Suppressor macrophage treated with lipopolysaccharide for 4 hours (primary cell): ENCODE results near the gene ERCC5.

Experiments used
- DNase-seq: peaks from one replicate; pipeline ENCODE4 v3.0.0-alpha.2; 2020

The ERCC5 gene

DNA sequence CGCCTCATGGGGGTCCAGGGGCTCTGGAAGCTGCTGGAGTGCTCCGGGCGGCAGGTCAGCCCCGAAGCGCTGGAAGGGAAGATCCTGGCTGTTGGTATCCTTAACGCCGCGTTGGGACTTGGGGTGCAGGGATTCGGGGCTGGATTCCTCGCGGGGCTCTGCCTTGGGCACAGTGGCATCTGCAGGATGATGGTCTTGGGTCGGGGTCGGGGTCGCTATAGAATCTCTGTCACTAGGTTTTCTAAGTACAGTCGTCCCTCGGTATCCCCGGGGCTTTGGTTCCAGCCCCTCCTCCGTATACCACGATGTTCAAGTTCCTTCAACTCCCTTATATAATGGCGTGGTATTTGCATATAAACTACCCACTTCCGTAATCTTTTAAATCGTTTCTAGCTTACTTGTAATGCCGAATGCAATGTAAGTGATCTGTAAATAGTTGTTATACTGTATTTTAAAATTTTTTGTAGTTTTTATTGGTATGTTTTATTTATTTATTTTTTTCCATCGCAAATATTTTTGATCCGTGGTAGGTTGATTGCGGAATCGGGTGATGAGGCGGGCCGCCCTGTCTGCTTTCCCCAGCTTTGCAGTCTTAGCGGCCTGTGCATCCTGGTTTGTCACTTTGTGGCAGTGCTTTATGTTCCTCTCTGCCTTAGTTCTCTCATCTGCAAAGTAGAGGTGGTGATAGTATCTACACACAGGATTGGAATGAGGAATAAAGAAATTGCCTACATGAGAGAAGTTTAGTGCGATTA is 606 bp downstream of the ERCC5 start:
- peak; percentile 72 for DNase-seq

DNA sequence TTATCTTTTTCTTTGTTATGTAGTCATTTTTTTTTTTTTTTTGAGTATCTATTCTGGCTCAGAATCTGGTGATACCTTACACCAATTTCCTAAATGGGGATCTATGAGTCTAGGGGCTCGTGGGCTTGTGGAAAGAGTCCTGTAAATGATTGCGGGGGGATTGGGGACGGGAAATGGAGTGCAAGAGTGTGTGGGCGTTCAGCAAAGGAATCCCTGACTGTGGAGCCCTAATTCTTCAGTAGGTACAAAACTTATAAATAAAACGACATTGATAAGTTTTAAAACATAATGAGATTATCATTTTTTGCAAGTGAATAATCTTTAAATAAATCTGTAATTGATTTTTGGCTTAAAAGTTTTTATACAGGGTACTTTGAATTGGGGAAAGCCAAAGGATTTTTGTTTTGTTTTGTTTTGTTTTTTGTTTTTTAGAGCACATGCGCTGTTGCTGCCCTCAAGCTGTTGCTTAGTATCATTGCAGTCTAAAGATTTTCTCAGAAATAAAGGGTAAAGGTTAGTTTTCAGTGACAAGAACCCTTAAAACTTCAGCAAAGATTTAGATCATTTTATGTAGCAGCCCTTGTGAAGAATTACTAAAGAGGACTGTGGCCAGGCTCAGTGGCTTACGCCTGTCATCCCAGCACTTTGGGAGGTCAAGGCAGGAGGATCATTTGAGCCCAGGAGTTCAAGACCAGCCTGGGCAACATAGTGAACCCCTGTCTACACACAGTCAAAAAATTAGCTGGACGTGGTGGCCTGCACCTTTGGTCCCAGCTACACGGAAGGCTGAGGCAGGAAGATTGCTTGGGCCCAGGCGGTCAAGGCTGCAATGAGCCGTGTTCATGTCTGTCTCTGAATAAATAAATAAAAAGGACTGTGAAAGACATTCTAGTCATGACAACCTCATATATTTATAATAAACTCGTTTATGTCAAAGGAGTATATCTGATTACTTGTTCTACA is 1.7 kb downstream of the ERCC5 start:
- DNase-seq: peak; percentile 49

DNA sequence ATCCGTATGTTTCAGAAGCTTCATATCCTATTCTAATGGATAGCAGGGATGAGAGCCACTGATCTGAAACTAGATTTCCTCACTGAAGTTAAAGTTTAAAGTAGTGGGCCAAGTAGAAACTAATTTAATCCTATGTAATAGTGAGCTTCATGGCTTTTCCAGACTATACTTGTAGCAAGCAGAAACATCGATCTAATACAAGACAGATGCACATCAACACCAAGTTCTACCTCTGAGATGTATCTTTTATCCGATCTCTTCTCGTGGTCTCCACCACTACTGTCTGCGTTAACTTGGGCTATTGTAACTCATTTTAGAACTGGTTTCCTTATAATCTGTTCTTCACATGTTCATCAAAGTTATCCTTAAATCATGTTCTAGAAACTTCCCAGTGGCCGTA is 3.1 kb downstream of the ERCC5 start:
- no peak for DNase-seq

DNA sequence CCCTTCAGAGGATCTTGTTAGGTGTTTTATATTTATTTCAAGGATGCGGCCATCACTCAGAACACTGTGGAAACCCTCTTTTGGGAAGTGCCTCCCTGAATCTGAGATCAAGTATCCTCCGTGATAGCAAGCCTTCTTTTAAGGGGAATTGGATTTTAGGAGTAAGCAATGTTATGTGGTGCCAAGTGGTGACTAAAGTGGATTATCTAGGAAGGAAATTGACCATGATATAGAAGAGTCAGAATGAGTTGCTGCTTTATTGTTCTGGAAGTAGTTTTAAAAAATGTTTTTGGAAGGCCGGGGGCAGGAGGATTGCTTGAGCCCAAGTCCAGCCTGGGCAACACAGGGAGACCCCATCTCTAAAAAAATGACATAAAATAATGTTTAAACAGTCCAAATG is 6.7 kb downstream of the ERCC5 start:
- no peak for DNase-seq

DNA sequence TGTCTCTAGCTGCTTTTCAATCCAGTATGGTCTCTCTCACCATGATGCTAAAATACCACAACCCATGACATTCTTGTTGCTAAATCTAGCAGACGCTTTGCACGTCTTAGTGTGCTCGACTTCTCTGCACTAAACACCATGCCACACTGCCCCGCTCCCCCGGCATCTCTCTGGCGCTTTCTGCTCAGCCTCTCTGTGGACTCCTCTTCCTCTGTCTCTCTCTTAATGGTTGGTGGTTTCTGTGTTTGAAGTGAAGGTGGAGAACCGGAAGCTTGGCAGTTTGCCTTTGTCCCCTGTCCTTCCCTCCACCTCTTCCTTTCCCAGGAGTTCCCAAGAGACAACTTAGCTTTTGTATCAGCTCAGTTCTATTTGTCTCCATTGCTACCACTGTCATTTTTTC is 8.8 kb downstream of the ERCC5 start:
- no peak for DNase-seq

DNA sequence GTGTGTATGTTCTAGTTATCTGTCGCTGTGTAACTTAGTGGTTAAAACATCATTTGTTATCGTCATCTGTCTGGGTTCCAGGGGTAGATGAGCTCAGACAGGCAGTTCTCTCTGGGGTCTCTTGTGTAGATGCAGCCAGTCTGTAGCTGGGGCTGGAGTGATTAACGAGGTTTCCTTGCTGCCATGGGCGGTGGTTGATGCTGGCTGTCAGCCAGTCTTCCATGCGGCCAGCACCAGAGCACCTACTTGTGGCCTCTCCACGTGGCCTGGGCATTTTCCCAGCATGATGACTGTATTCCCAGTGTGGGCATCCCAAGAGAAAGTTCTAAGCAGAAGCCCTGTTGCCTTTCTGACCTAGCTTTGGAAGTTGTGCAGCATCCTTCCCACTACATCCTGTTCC is 10.7 kb downstream of the ERCC5 start:
- no peak for DNase-seq

DNA sequence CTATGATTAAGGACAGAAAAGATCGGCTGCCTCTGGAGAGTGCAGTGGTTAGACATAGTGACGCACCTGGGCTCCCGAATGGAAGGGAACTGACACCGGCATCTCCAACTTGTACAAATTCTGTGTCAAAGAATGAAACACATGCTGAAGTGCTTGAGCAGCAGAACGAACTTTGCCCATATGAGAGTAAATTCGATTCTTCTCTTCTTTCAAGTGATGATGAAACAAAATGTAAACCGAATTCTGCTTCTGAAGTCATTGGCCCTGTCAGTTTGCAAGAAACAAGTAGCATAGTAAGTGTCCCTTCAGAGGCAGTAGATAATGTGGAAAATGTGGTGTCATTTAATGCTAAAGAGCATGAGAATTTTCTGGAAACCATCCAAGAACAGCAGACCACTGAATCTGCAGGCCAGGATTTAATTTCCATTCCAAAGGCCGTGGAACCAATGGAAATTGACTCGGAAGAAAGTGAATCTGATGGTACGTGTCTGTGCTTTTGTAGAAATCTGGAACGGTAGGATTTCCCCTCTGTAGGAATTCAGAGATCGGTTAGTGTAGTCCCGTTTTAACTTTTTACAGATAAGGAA is 16.9 kb downstream of the ERCC5 start:
- DNase-seq: no peak

DNA sequence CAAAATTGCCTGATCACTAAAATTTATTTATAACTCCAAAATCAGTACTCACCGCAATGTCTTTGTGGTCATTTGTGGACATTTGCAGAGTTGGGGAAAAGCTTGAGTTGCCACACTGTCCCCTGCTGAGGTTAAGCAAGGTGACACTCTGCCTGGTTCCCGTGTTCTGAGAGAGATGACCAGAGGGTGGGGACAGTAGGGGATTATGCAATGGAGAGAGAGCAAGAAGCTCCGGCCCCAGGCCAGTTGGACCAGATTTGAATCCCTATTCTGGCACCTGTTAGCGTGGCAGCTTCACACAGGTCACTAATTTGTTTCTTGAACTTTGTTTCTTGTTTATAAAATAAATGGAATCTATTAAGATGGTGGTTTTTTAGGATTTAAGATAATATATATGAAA is 17.8 kb downstream of the ERCC5 start:
- DNase-seq: no peak

DNA sequence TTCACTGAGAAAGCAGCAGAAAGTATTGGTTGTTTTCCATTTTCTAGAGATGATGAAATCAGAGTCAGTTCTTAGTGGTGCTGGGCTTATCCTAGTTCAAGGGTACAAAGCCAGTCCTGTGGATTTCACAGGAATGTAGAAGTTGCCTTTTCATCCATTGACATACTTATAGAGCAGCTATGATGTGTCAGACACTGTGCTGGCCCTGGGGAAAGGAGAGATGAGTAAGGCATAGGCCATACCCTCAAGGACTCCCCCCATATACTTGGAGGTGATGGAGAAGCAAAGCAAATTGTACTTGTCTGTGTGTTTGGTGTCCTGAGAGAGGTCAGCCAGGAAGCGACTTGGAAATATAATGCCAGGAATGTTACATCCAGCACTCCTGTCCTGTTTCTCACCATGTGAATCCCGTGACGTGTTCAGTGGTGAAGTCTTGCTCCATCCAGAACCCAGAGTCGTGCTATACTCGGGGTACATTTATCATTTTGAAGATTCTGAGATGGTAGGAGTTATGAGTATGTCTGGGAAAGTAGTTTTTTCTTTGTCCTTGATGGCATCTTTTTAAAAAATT is 22.6 kb downstream of the ERCC5 start:
- DNase-seq: no peak

DNA sequence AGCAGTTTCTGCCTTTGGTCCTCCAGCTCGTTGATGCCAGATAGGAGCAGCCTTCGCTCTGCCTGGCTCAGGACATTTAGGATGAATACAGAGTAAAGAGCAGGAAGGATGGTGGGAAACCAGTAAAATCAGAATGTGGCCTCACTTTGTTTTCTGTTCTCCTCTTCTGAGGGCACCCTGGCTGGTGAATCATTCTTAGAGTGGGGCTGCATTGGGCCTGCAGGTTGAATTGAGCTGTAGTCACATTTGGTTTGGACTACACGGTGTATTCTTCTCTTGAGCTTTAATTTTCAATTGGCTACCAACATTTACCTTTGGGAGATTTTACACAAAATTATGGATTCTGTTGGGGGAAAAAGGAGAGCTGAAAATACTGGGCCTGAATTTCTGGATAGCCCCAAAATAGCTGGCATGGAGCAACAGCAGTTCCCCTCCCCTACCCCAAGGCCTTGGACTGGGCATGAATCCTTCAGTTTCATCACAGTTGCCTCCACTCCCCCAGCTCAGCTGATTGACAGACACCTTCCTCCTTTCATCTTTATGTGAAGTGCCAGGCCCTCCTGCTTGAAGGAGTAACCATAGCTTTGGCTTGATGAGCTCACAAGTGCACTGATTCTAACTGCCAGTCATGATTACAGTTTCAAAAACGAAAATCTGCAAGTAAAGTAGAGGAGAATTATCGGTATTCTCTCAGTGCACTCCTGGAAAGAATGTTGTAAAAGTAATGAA is 24.3 kb downstream of the ERCC5 start:
- DNase-seq: peak; percentile 1

DNA sequence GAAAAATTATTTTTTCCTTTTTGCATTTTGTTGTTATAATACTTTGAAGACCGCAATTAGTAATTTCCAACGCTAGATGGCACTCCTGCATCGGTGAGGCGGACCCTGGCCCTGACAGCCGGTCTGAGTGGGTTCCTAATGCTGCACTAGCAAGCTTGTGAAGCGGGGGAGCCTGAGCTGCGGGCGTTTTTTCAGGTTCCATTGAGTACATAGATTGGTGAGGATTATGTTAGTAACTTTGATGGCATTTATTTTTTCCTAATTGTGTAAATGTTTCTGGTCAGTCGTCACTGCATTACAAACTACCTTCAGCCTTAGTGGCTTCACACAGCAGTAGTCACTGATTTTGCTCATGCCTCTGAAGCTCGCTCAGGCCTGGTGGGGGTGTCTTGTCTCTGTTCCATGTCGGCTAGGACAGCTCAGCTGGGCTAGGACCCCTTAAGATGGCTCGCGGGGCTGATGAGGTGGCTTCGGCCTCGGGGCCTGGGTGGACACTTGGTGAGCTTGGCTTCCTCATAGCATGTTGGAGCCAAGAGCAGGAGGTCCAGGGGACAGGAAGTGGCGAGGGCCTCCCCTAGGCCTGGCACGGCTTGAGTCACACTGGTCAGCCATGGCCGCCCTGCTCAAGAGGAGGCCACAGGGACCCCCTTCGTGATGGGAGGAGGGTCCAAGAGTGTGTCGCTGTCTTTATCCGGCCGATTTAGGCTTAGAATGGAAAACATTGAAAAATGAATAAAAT is 25.0 kb downstream of the ERCC5 start:
- peak; percentile 65 for DNase-seq

DNA sequence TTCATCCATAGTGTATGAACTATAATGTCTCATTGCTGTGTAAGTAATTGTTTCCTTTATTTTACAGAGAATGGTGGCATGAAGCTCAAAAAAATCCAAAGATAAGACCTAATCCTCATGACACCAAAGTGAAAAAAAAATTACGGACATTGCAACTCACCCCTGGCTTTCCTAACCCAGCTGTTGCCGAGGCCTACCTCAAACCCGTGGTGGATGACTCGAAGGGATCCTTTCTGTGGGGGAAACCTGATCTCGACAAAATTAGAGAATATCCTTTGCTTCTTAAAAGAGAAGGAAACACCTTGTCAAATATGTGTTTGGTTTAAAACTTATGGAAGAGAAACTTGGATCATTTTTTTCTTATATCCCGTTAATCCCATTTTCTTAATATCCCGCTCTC is 26.3 kb downstream of the ERCC5 start:
- no peak for DNase-seq

DNA sequence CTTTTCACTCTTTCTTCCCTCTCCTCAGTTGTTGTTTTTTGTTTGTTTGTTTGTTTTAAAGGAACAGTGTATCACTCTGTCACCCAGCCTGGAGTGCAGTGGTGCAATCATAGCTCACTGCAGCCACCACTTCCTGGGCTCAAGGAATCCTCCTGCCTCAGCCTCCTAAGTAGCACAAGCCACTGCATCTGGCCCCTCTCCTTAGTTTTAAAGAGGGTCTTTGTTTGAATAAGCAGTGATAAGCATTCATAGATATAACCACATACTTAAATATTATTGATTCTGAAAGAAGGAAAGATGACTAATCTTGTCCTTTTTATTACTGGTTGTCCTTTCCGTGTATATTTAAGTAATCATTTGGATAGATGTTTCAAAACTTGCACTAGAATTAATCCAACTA is 26.7 kb downstream of the ERCC5 start:
- no peak for DNase-seq

DNA sequence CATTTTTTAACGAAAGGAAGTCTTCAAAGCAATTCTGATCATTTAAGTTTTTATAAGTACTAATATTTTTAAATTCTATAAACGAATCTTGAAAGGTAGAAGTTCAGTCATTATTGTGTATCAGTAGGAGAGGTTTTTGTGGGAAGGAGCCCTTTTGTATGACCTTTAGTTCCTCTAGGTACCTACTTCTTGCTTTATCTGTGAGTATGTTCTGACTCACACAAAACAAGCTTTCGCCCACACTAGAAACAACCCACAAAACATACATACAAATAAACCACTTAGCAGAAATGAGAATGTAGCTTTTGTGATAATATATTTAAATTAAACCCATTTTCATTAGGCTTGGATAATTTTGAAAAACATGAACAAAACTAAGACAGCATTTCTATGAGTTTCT is 27.8 kb downstream of the ERCC5 start:
- DNase-seq: peak; percentile 17

DNA sequence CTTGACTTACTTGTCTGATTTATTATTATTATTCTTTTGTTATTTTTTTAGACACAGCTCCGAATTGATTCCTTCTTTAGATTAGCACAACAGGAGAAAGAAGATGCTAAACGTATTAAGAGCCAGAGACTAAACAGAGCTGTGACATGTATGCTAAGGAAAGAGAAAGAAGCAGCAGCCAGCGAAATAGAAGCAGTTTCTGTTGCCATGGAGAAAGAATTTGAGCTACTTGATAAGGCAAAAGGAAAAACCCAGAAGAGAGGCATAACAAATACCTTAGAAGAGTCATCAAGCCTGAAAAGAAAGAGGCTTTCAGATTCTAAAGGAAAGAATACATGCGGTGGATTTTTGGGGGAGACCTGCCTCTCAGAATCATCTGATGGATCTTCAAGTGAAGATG is 29.4 kb downstream of the ERCC5 start:
- DNase-seq: no peak

DNA sequence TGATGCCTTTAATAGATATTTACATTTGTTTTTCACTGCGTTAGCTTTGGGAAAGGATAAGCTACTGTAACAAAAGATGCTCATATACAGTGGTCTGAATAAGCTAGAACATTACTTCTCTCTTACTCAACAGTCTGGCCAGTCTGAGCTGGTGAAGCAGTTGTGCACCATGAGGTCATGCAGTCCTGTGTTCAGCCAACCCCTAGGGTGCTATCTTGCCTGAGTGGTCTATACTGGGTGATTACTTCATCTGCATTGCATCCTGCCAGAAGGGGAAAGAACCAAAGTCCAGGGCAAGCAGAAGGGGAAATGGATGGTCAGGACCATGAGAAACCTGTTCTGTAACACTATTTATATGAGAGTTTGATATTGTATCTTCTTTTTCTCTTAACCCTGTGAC is 31.5 kb downstream of the ERCC5 start:
- DNase-seq: no peak

DNA sequence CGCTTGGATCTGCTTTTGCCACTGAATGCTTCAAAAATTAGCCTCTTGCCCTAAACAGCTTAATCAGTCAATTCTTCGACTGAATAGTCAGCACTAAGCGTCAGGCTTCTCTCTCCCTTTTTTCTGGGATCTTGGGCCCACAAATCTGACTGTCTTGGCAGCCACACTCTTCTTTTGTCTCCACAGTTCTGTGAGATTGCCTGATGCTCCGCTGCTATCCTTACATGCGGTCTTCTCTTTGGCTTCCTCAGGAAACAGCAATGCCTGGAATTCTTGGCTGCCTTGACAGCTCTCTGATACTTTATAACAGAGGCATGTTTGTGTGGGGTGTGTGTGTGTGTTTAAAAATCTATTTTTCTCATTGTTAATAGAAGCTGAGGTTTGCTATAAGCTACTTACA is 32.6 kb downstream of the ERCC5 start:
- no peak for DNase-seq

DNA sequence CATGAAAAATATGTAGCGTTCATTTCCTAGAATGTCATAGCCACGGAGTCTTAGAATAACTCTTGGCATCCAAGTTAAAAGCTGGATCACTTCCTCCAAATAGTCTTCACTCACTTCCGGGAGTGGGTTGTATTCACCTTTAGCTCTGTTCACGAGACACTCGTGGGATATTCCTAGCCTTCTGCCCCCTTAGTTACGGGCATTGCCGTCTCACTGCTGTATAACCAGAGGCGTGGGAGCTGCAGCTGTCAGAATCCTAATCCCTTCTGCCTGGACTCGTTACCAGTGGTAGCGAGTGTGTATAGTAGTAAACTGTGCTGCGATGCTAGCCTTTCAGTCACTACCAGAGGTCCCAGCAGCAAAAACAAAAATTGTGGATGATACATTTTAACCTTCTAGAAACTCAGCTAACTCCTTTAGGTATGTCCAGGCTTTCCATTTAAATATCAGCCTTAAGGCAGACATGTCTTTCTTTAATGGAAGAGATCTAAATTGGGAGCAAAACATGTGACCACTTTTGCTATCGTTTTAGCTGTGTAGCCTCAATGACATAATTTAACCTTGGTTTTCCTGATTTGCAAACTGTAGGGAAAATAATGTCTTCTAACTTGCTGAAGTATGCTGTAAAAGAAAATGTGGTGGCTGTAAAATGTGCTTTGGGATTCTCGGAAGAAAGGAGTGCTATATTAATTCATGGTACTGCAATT is 34.1 kb downstream of the ERCC5 start:
- DNase-seq: no peak

DNA sequence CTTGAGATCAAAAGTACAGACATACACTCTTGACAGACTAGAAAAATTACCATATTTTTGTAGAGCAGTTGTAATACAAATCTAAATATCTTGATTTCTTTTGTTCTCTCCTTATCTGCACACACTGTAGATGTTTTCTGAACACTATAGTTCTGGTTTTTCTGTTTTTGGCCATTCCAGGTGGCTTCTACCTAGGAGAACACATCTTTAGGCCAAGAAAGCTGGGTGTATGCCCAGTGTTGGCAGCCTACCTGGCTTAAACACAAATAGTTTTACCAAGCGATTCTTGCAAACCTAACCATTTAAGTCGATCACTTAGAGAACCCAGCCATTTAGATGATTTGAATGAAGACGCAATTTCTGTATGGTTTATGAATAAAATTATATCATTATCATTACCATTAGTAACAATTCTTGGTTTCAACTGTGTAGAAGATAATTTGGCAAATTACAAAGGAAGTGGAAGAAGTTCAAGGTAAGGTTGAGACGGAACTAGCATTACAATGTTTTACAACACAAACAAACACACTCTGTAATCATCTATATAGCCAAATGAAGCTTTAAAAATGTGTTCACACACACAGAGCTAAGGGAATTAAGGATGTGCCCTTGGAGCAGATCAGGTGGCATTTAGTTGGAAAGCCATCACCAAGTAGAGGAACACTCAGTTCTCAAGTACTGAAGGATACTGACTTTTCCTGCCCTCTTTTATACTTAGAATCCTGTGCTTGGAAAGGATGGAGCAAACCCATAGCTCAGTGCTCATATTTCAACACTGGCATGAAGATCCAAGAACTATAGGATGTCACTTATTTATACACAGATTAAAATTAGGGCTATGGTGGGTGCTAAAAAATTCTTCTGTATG is 36.2 kb downstream of the ERCC5 start:
- DNase-seq: no peak

DNA sequence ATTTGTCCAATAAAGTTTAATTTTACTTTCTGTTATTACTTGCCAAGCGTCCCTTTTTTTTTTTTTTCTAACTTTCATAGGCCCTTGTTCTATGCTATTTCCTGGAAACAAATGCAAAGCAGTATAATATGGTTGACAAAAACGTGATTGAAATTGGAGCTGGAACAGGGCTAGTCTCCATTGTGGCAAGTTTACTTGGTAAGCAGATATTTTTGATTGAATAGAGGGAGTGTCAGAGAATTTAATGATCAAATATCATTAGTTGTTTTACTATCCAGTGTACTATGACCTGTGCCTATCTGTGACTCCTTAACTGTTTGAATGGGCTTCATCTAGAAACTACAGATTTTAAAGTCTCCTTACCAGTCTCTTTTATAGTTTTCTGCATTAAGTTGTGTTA is 46.7 kb downstream of the ERCC5 start:
- DNase-seq: no peak
